OCI-LY7 (cell line): ENCODE results near the gene C16orf86.

Experiments
- EZH2phosphoT487 ChIP-seq: fragments of 200-600 bp; sonication (generic); IDR thresholded peaks from 2 replicates; pipeline ENCODE4 v1.6.1; 2018; ENCODE audit warnings: low read depth, borderline replicate concordance, mild to moderate bottlenecking, mixed run types, antibody characterized with exemption, low read length, moderate library complexity, mixed read lengths
- TF ChIP-seq, protein P1 (sequence below): fragments of 200-600 bp; sonication (generic); conservative IDR thresholded peaks from 2 replicates; pipeline ENCODE4 v1.5.1; 2014; ENCODE audit warnings: mild to moderate bottlenecking, antibody characterized with exemption, low read length, moderate library complexity, mixed read lengths

DNA sequence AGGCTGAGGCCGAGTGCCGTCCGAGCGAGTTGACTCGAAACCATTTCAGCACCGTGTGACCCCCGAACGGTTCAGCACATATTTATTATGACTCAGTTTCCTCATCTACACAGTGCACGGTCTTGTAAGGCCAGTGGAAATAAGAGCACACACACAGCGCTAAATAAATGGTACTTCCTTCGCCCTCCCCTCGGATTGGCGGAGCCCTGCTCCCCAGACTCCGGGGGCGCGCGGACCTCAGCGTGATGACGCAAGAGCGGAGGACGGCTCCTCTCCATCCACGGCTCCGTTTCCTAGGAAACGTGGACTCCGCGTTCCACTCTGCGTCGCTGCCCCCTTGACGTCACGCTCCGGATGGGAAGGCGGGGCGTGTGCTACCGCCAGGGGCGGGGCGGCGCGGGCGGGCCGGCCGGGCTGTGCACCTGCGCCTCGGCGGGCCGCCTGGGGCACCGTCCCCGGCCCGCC is 6.0 kb upstream of the C16orf86 start, which contains the start of gene PARD6A:
- TF ChIP-seq, protein P1, sequence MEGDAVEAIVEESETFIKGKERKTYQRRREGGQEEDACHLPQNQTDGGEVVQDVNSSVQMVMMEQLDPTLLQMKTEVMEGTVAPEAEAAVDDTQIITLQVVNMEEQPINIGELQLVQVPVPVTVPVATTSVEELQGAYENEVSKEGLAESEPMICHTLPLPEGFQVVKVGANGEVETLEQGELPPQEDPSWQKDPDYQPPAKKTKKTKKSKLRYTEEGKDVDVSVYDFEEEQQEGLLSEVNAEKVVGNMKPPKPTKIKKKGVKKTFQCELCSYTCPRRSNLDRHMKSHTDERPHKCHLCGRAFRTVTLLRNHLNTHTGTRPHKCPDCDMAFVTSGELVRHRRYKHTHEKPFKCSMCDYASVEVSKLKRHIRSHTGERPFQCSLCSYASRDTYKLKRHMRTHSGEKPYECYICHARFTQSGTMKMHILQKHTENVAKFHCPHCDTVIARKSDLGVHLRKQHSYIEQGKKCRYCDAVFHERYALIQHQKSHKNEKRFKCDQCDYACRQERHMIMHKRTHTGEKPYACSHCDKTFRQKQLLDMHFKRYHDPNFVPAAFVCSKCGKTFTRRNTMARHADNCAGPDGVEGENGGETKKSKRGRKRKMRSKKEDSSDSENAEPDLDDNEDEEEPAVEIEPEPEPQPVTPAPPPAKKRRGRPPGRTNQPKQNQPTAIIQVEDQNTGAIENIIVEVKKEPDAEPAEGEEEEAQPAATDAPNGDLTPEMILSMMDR: no peak
- TF ChIP-seq EZH2phosphoT487: no peak
